Measurements from ENCODE around the gene BMP7.

GRCh38 chr20:57189713-57190112, 76.7 kb downstream of the BMP7 start:
- TF ChIP-seq POLR2AphosphoS5 (IDR thresholded peaks at IDR 0.05; ENCODE audit: insufficient read depth, low read depth, low read length) = no peak
- TF ChIP-seq MAX (IDR thresholded peaks at IDR 0.05; ENCODE audit: insufficient read depth, insufficient read length) = no peak

Measured in endothelial cell of umbilical vein (primary cell).